Thyroid gland (tissue), 4 donors: ENCODE measurements around the gene PRSS27.

Source experiments
- CTCF ChIP-seq, 6 experiments: fragments of 200-600 bp in 3 of 6; fragments of 450-650 bp in 3 of 6; sonication (generic) in 3 of 6; IDR thresholded peaks; one replicate each; pipeline ENCODE4 v1.5.1; 2016 to 2019; ENCODE audit warnings: antibody characterized with exemption in 6 of 6, mild to moderate bottlenecking in 2 of 6, inconsistent platforms in 1 of 6, moderate library complexity in 1 of 6
- POLR2A ChIP-seq, 2 donors: fragments of 450-650 bp; IDR thresholded peaks; one replicate each; pipeline ENCODE4 v1.6.1; 2017; ENCODE audit warnings: antibody characterized with exemption in 2 of 2, mild to moderate bottlenecking in 2 of 2, moderate library complexity in 1 of 2

- TF ChIP-seq CTCF (IDR thresholded peaks at IDR 0.05) = no peak
- TF ChIP-seq POLR2A (IDR thresholded peaks at IDR 0.05) = no peak
Measured at GRCh38 chr16:2712546-2712945, 7.5 kb downstream of the PRSS27 start.
